ENCODE data around the gene SLC22A2. TPM values are rescaled to one million over a fixed set of nuclear protein-coding genes. Genes with fewer than 3 reads are reported as not detected.

The SLC22A2 gene
- polyA plus RNA-seq, 3 donors, result not detected

- no peaks in the 10 kb centered on the region for H3K9me3 ChIP-seq (replicated peaks in 1 of 2; ENCODE audit: control insufficient read depth in 1 of 2, insufficient read depth in 1 of 2, low read length in 2 of 2)
- Mint-ChIP-seq H3K36me3 (no peaks in the 10 kb centered on the region), H3K27ac (no peak overlapping the region), H3K27me3 (ENCODE audit: low read depth in 3 of 3) (peaks cover 0 to 2% (median 2%) of the 10 kb centered on the region in 3 donors), H3K9me3 (peaks cover 0 to 7% (median 0%) of the 10 kb centered on the region in 7 donors), H3K4me3 (no peak overlapping the region), H3K4me1 (no peaks in the 10 kb centered on the region)
- H3K4me2 ChIP-seq (replicated peaks; ENCODE audit: extremely low read depth, low read length, poor library complexity, severe bottlenecking), result no peak overlapping the region
- H4K20me1 ChIP-seq (ENCODE audit: insufficient read depth, low read length), result no peaks in the 10 kb centered on the region
- DNase-seq, result no peak
- H3K4me3 ChIP-seq (replicated peaks in 1 of 3; ENCODE audit: low read depth in 2 of 3, low read length in 3 of 3), result no peak overlapping the region
- WGBS (ENCODE audit: insufficient coverage), result no CpG with 5 or more reads among the region's 1 CpG
- no peak overlapping the region for H3K27ac ChIP-seq (ENCODE audit: low read depth in 1 of 2, low read length in 2 of 2)
- no peaks in the 10 kb centered on the region for H3K79me2 ChIP-seq (ENCODE audit: insufficient read depth, low read length)
- H3K9ac ChIP-seq (ENCODE audit: insufficient read depth, low read length, poor library complexity, severe bottlenecking), result no peak overlapping the region
- no peaks in the 10 kb centered on the region for H3K27me3 ChIP-seq (ENCODE audit: control insufficient read depth in 2 of 2, insufficient read depth in 2 of 2, low read length in 2 of 2)
- TF ChIP-seq, protein P1, sequence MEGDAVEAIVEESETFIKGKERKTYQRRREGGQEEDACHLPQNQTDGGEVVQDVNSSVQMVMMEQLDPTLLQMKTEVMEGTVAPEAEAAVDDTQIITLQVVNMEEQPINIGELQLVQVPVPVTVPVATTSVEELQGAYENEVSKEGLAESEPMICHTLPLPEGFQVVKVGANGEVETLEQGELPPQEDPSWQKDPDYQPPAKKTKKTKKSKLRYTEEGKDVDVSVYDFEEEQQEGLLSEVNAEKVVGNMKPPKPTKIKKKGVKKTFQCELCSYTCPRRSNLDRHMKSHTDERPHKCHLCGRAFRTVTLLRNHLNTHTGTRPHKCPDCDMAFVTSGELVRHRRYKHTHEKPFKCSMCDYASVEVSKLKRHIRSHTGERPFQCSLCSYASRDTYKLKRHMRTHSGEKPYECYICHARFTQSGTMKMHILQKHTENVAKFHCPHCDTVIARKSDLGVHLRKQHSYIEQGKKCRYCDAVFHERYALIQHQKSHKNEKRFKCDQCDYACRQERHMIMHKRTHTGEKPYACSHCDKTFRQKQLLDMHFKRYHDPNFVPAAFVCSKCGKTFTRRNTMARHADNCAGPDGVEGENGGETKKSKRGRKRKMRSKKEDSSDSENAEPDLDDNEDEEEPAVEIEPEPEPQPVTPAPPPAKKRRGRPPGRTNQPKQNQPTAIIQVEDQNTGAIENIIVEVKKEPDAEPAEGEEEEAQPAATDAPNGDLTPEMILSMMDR (IDR thresholded peaks at IDR 0.05), result no peak
- H3K4me1 ChIP-seq (ENCODE audit: control insufficient read depth in 1 of 2, insufficient read depth in 2 of 2, low read length in 2 of 2), result no peaks in the 10 kb centered on the region
- intact Hi-C loops (cut with micrococcal nuclease), result no loop called here
- no peak overlapping the region for H2AFZ ChIP-seq (ENCODE audit: insufficient read depth, low read depth, low read length, poor library complexity, severe bottlenecking)
- no peaks in the 10 kb centered on the region for H3K36me3 ChIP-seq (replicated peaks in 1 of 2; ENCODE audit: control insufficient read depth in 1 of 2, insufficient read depth in 2 of 2, low read length in 2 of 2)
Measured at GRCh38 chr6:160248538-160248937, 10.1 kb downstream of the SLC22A2 start.

GRCh38 chr6:160247457-160247883 lies 11.2 kb downstream of the SLC22A2 start:
- no peak overlapping the region for H3K9ac ChIP-seq (ENCODE audit: insufficient read depth, low read length, poor library complexity, severe bottlenecking)
- Mint-ChIP-seq H3K27ac (peak overlapping the region in 1 of 7 donors; percentile 11), H3K27me3 (ENCODE audit: low read depth in 3 of 3) (peaks cover 0 to 2% (median 2%) of the 10 kb centered on the region in 3 donors), H3K4me1 (no peaks in the 10 kb centered on the region), H3K36me3 (no peaks in the 10 kb centered on the region), H3K9me3 (peaks cover 0 to 7% (median 0%) of the 10 kb centered on the region in 7 donors), H3K4me3 (no peak overlapping the region)
- H3K27me3 ChIP-seq (ENCODE audit: control insufficient read depth in 2 of 2, insufficient read depth in 2 of 2, low read length in 2 of 2), result no peaks in the 10 kb centered on the region
- no peak overlapping the region for H3K4me3 ChIP-seq (replicated peaks in 1 of 3; ENCODE audit: low read depth in 2 of 3, low read length in 3 of 3)
- H3K79me2 ChIP-seq (ENCODE audit: insufficient read depth, low read length), result no peaks in the 10 kb centered on the region
- no peak overlapping the region for H3K4me2 ChIP-seq (replicated peaks; ENCODE audit: extremely low read depth, low read length, poor library complexity, severe bottlenecking)
- H3K4me1 ChIP-seq (ENCODE audit: control insufficient read depth in 1 of 2, insufficient read depth in 2 of 2, low read length in 2 of 2), result no peaks in the 10 kb centered on the region
- no peak overlapping the region for H2AFZ ChIP-seq (ENCODE audit: insufficient read depth, low read depth, low read length, poor library complexity, severe bottlenecking)
- WGBS (ENCODE audit: insufficient coverage), result 79% methylated on average over 3 of the region's 3 CpGs
- no peak for DNase-seq
- intact Hi-C loops (cut with micrococcal nuclease), result no loop called here
- H3K27ac ChIP-seq (ENCODE audit: low read depth in 1 of 2, low read length in 2 of 2), result no peak overlapping the region
- H4K20me1 ChIP-seq (ENCODE audit: insufficient read depth, low read length), result no peaks in the 10 kb centered on the region
- no peaks in the 10 kb centered on the region for H3K9me3 ChIP-seq (replicated peaks in 1 of 2; ENCODE audit: control insufficient read depth in 1 of 2, insufficient read depth in 1 of 2, low read length in 2 of 2)
- no peaks in the 10 kb centered on the region for H3K36me3 ChIP-seq (replicated peaks in 1 of 2; ENCODE audit: control insufficient read depth in 1 of 2, insufficient read depth in 2 of 2, low read length in 2 of 2)
- TF ChIP-seq, protein P1 (IDR thresholded peaks at IDR 0.05), result no peak
